ENCODE results near the gene SORCS3.

- TF ChIP-seq CTCF (IDR thresholded peaks at IDR 0.05) (no peak), POLR2A (IDR thresholded peaks at IDR 0.05) (no peak)
Observed at GRCh38 chr10:104881740-104882139, 240.7 kb downstream of the SORCS3 start.
